SKM-1 (cell line): ENCODE data around the gene TRAP1.
A peak's percentile ranks its signal among the peaks of the same experiment; 100 is the strongest.
"Not testable (repeated sequence)": the region's sequence is repeated elsewhere in the genome, so short reads cannot be mapped to it uniquely, and the experiment has no call there.

ENCODE experiments used
- DNase-seq: peaks from one replicate; lab custom pipeline; 2025; ENCODE audit not compliant: unreplicated experiment; lab: John Stamatoyannopoulos, UW

Gene TRAP1

DNA sequence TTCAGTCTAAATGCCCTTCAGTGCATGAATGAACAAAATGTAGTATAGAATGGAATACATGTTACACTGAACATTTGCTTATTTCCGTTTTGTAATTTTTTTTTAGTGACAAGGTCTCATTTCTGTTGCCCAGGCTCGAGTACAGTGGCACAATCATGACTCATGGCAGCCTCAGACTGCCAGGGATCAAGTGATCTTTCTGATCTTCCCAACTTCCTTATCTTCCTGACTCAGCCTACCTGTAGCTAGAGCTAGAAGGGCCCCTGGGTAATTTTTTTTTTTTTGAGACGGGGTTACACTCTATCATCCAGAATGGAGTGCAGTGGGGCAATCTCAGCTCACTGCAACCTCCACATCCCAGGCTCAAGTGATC lies 98.6 kb downstream of the TRAP1 start:
- DNase-seq = no peak

DNA sequence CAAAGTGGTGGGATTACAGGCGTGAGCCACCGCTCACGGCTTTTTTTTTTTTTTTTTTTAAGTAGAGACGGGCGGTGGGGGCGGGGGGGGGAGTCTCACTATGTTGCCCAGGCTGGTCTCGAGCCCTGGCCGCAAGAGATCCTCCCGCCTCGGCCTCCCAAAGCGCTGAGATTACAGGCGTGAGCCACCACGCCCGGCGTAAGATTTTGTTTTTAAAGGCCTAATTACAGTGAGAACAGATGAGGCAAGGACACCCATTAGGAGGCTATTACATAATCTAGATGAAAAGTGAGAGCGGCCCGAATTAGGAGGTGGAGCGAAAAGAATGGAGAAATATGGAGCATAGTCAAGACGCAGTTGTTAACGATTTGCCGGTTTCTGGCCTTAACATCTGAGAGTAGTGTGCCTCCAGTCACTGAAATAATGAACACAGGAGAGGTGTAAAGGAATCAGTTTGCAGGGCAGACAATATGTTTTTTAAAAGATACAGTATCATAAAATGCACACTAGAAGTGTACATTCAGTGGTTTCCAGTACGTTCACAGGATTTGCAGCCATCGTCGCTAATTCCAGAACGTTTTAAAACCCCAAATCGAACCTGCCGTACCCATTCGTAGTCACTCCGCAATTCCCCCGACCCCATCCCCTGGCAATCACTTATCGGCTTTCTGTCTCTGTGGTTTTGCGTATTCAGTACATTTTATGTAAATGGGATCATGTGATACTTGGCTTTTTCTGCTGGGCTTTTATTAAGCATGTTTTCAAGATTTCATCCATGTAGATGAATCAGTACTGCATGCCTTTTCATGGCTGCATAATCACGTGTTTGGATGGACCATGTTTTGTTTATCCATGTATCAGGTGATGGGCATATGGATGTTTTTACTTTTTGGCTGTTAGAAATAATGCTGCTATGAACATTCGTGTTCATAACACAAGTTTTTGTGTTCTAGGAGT lies 104.5 kb downstream of the TRAP1 start:
- no peak for DNase-seq

DNA sequence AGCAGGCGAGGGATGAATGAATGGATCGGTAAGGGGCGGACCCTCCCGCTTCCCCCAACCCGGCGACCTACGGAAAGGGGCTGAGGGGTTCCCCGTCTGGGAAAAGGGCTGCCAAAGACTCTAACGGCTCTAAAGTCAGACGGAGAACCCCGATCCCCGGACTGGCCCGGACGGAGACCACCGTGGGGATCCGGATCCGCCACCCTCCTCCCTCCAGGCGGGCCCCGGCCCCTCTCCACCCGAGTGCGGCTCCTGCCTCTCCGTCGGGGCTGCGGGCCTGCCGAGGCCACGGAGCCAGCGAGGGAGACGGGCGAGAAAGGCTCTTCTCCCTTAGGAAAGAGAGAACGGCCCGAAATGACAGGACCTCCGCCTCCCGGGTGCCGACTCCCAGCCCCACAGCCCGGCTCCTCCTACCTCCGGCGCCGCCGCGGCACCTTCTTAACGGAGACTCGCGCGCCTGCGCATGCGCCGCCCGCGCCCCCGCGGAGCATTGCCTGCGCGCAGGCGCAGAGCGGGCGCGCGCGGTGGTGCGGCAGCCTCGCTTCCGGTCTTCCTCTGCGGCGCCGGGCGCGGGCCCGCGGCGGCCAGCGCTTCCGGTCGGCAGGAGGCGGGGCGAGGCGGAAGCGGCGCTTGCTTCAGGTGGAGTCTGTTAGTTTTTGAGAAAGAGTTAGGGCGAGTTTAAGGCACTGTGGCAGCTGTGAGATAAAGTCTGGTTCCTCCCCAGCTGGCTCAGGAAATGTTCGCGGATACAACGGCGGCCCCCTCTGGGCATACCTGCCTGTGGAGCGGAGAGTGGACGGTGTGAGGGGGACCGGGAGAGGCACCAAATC lies 106.0 kb downstream of the TRAP1 start, which contains the start of gene SLX4:
Gene SLX4, minus strand, starts transcription at position 461 of the 830 bp plus-strand sequence. CDS start 2,642 bp downstream, outside the sequence.
- peak; percentile 76 for DNase-seq

DNA sequence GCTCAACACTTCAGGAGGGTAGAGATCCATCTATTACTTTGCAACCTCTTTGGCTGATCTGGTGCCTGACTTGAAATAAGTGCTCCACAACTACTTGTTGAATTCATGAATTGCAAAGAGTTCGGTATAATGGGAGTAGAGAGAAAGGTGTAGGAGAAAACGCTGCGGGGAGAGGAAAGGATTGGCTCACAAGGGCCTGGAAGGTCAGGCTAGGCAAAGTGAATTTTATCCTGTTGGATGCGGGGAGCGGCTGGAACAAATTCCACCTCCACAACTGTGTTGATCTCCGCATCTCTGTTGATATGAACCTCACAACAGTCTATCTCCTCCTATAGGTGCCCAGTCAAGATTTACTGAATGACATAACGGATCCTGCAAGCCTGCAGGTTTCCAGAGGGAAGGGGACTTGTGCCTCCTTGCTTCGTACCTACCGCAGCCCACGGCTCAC lies 106.6 kb downstream of the TRAP1 start:
- no peak for DNase-seq

DNA sequence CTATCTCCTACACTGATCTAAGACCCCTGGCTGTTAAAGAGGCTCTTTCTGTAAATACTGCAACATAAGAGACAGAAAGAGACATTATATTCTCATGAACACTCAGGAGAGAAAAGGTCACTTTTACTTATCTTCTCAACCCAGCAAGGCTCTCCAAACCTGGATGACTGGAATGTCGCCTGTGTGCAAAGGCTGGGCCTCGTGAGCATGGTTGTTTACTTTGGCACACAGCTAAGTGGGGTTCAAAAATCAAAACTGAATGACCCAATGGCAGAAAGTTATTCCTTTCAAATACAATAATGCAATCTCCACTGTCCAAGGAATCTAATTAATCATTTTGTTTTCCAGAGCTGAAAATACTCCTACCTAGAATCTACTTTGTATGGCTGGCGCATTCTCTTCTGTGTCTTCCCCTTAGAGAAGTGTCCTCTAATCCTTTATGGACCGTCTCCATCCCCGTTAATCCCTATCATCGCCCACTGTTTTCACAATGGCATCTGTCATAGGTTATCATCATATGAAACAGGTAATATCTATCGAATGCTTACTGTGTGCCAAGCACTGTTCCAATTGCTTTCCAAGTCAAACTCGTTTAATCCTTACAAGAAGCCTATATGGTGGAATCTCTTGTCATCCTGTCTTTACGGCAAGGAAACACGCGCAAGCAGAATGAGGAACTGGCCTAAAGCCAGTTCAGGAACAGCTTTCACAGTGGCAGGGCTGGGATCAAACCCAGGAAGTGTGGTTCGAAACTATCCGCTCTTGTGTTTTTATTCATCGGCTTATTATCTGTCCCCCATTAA lies 107.2 kb downstream of the TRAP1 start:
- DNase-seq = no peak

DNA sequence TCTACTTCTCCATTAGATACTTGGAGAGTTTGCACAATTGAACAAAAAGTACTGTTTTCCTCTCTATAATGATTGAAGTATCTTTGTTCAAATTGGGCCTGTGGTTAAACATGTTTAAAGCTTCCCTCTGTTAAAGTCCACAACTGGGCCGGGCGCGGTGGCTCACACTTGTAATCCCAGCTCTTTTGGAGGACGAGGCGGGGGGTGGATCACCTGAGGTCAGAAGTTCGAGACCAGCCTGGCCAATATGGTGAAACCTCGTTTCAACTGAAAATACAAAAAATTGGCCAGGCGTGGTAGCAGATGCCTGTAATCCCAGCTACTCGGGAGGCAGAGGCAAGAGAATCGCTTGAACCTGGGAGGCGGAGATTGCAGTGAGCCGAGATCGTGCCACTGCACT lies 108.3 kb downstream of the TRAP1 start:
- DNase-seq = not testable (repeated sequence)

DNA sequence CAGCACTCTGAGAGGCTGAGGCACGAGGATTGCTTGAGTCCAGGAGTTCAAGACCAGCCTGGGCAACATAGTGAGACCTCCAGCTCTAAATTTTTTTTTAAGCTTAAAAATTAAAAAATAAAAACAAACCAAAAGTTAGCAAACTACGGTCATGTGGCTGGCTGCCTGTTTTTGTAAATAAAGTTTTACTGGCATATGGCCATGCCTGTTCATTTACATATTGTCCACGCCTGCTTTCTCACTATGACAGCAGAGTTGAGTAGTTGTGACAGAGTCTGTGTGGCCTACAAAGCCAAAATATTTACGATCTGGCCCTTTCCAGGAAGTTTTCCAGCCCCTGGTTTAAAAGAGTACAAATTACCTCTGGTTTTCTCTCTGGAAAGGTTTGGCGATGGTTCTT lies 109.3 kb downstream of the TRAP1 start:
- no peak for DNase-seq
